OCI-LY7 (cell line): ENCODE results near the gene RANBP6. TPM values are rescaled to one million over a fixed set of nuclear protein-coding genes. Genes with fewer than 3 reads are reported as not detected.

Source experiments
- BruUV-seq: library from RNA; stranded (reverse); fragments of 400-500 nt; replicated peaks from 2 replicates; lab custom pipeline; 2021; lab: Mats Ljungman, UMichigan
- CTCF ChIA-PET: fragments of 300-600 bp; sonication (Branson Sonifier 250); formaldehyde crosslinking; loops from one replicate; lab custom pipeline; 2022; ENCODE audit warnings: antibody characterized with exemption; ENCODE audit not compliant: unreplicated experiment; lab: Charles Lee
- POLR2A ChIA-PET: fragments of 300-600 bp; sonication (Branson Sonifier 250); formaldehyde crosslinking; loops from one replicate; lab custom pipeline; 2022; ENCODE audit warnings: antibody characterized with exemption; lab: Charles Lee
- DNase-seq: peaks from one replicate; pipeline ENCODE4 v3.0.0-alpha.2; 2015; ENCODE audit warnings: low spot score
- H2AFZ ChIP-seq: fragments of 200-600 bp; sonication (generic), shearing (Covaris generic); 2 replicates; pipeline ENCODE4 v1.6.1; 2014; ENCODE audit warnings: mild to moderate bottlenecking, antibody characterized with exemption, low read length, moderate library complexity
- H3K27ac ChIP-seq: fragments of 200-600 bp; sonication (generic); 2 replicates; pipeline ENCODE4 v1.5.1; 2014; ENCODE audit warnings: mixed run types, low read depth, mild to moderate bottlenecking, moderate library complexity, low read length, inconsistent platforms; ENCODE audit not compliant: poor library complexity, severe bottlenecking
- H3K36me3 ChIP-seq: fragments of 200-600 bp; sonication (generic); 2 replicates; pipeline ENCODE4 v1.6.1; 2014; ENCODE audit warnings: mild to moderate bottlenecking, antibody characterized with exemption, low read length, moderate library complexity, mixed read lengths; ENCODE audit not compliant: insufficient read depth
- H3K4me1 ChIP-seq: fragments of 200-600 bp; sonication (generic); 2 replicates; pipeline ENCODE4 v1.5.1; 2014; ENCODE audit warnings: mild to moderate bottlenecking, low read length; ENCODE audit not compliant: insufficient read depth, poor library complexity, severe bottlenecking
- H3K4me2 ChIP-seq: fragments of 200-600 bp; sonication (generic); 2 replicates; pipeline ENCODE4 v1.6.1; 2014; ENCODE audit warnings: mild to moderate bottlenecking, low read length
- H3K4me3 ChIP-seq: fragments of 200-600 bp; sonication (generic); 2 replicates; pipeline ENCODE4 v1.5.1; 2014; ENCODE audit warnings: mild to moderate bottlenecking, low read depth, low read length; ENCODE audit not compliant: poor library complexity, severe bottlenecking
- H3K79me2 ChIP-seq: fragments of 200-600 bp; sonication (generic); 2 replicates; pipeline ENCODE4 v1.6.1; 2016; ENCODE audit warnings: low read depth, mild to moderate bottlenecking, low read length, moderate library complexity, mixed read lengths; ENCODE audit not compliant: insufficient read depth
- H3K9me2 ChIP-seq: fragments of 200-600 bp; sonication (generic); 2 replicates; pipeline ENCODE4 v1.6.1; 2016; ENCODE audit warnings: mild to moderate bottlenecking, low read length, mixed read lengths; ENCODE audit not compliant: insufficient read depth
- H3K9me3 ChIP-seq: fragments of 200-600 bp; sonication (generic); 2 replicates; pipeline ENCODE4 v1.6.1; 2014; ENCODE audit warnings: mild to moderate bottlenecking, mixed run types, low read length, mixed read lengths
- H4K20me1 ChIP-seq: fragments of 200-600 bp; sonication (generic); 2 replicates; pipeline ENCODE4 v1.6.1; 2014; ENCODE audit warnings: mild to moderate bottlenecking, antibody characterized with exemption, low read length, moderate library complexity, mixed read lengths; ENCODE audit not compliant: insufficient read depth
- EZH2phosphoT487 ChIP-seq: fragments of 200-600 bp; sonication (generic); IDR thresholded peaks from 2 replicates; pipeline ENCODE4 v1.6.1; 2018; ENCODE audit warnings: low read depth, borderline replicate concordance, mild to moderate bottlenecking, mixed run types, antibody characterized with exemption, low read length, moderate library complexity, mixed read lengths
- intact Hi-C: fragments of 100-400 bp; cut with micrococcal nuclease; formaldehyde crosslinking; loops from one replicate; pipeline ENCODE4 v1.10.0; 2022; ENCODE audit not compliant: unreplicated experiment
- total RNA-seq, 2 experiments: library from RNA; depleted of rRNA in 1 of 2; stranded (reverse); fragments of >200 nt in 1 of 2; shearing (Covaris generic) in 1 of 2; gene quantifications; 2 replicates each; pipeline ENCODE4 v1.2.3, GENCODE V29; 2014 to 2022
- TF ChIP-seq, protein P1 (sequence below): fragments of 200-600 bp; sonication (generic); conservative IDR thresholded peaks from 2 replicates; pipeline ENCODE4 v1.5.1; 2014; ENCODE audit warnings: mild to moderate bottlenecking, antibody characterized with exemption, low read length, moderate library complexity, mixed read lengths

The RANBP6 gene
- total RNA-seq, 2 experiments from 2014 or later: 24.1 to 28.4 TPM

DNA sequence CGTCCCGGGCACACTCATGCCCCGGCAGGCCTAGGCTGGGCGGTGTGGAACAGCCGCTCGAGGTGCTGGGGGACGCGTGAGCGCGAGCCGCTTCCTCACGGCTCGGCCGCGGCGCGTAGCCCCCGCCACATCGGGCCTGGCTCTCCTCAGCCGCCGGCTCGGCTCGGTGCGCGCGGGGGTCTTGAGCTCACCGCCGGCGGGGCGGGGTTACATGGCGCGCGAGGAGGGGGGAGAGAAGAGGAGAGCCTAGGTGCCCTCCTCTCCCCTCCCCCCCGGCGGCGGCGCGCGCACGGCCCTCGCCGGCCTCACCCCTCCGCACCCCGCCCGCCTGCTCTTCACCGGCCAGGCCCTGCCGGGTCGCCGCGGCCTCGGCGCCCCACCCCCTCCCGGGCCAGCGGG is 7.7 kb downstream of the RANBP6 start:
- Histone ChIP-seq H3K9me2 (no peaks in the 10 kb centered on the region), H3K4me2 (peak overlapping the region; percentile 91), H3K4me1 (peaks cover 49% of the 10 kb centered on the region), H3K36me3 (peaks cover 66% of the 10 kb centered on the region), H3K79me2 (peaks cover 83% of the 10 kb centered on the region), H3K27ac (peak overlapping the region; percentile 70), H2AFZ (peak overlapping the region; percentile 72; the same call in 1 of the 2 replicates), H3K4me3 (peak overlapping the region; percentile 94), H4K20me1 (peaks cover 13% of the 10 kb centered on the region), H3K9me3 (no peaks in the 10 kb centered on the region)
- no TSS peak for BruUV-seq
- ChIA-PET POLR2A (interaction anchor here (0.9 to 3.7 kb wide), 9 partner anchors 9 to 171 kb away, joined by 3 to 19 read pairs (median 7); no protein-coding TSS in a partner anchor), CTCF (no interaction called here)
- TF ChIP-seq EZH2phosphoT487: no peak
- intact Hi-C loops: loop anchor here (1.0 to 5.0 kb wide), 5 partner anchors 46 to 750 kb away; partner anchors contain the start of genes KDM4C and RIC1
- peak; percentile 83 for DNase-seq

- no TSS peak for BruUV-seq
These were observed 8.2 kb downstream of the RANBP6 start for GRCh38 chr9:6007058-6007769.

GRCh38 chr9:6006749-6007057 is 8.7 kb downstream of the RANBP6 start:
- Histone ChIP-seq H3K4me2 (peak overlapping the region; percentile 91), H3K9me3 (no peaks in the 10 kb centered on the region), H2AFZ (no peak overlapping the region; the same call in 1 of the 2 replicates), H3K4me3 (peak overlapping the region; percentile 94), H3K9me2 (no peaks in the 10 kb centered on the region), H3K36me3 (peaks cover 59% of the 10 kb centered on the region), H3K27ac (peak overlapping the region; percentile 70), H4K20me1 (peaks cover 13% of the 10 kb centered on the region), H3K4me1 (peaks cover 44% of the 10 kb centered on the region), H3K79me2 (peaks cover 83% of the 10 kb centered on the region)
- TF ChIP-seq, protein P1, sequence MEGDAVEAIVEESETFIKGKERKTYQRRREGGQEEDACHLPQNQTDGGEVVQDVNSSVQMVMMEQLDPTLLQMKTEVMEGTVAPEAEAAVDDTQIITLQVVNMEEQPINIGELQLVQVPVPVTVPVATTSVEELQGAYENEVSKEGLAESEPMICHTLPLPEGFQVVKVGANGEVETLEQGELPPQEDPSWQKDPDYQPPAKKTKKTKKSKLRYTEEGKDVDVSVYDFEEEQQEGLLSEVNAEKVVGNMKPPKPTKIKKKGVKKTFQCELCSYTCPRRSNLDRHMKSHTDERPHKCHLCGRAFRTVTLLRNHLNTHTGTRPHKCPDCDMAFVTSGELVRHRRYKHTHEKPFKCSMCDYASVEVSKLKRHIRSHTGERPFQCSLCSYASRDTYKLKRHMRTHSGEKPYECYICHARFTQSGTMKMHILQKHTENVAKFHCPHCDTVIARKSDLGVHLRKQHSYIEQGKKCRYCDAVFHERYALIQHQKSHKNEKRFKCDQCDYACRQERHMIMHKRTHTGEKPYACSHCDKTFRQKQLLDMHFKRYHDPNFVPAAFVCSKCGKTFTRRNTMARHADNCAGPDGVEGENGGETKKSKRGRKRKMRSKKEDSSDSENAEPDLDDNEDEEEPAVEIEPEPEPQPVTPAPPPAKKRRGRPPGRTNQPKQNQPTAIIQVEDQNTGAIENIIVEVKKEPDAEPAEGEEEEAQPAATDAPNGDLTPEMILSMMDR: no peak
- no peak for TF ChIP-seq EZH2phosphoT487
- intact Hi-C loops: loop anchor here (1.0 to 5.0 kb wide), 5 partner anchors 47 to 751 kb away; partner anchors contain the start of genes KDM4C and RIC1
- POLR2A ChIA-PET: interaction anchor here (0.6 to 3.7 kb wide), 4 partner anchors 10 to 675 kb away, joined by 4 to 19 read pairs (median 8); no protein-coding TSS in a partner anchor
- DNase-seq: no peak
- CTCF ChIA-PET: interaction anchor here (0.6 kb wide), 1 partner anchor 337 kb away, joined by 3 read pairs; no protein-coding TSS in a partner anchor
- BruUV-seq: no TSS peak

More at GRCh38 chr9:6007058-6007769, 8.2 kb downstream of the RANBP6 start:
- DNase-seq: peak; percentile 86
- peak overlapping the region; percentile 72; the same call in 1 of the 2 replicates for H2AFZ ChIP-seq
- ChIA-PET POLR2A (interaction anchor here (0.9 to 3.7 kb wide), 5 partner anchors 10 to 43 kb away, joined by 3 to 19 read pairs (median 10); no protein-coding TSS in a partner anchor), CTCF (interaction anchor here (0.6 kb wide), 1 partner anchor 337 kb away, joined by 3 read pairs; no protein-coding TSS in a partner anchor)
- H3K9me2 ChIP-seq: no peaks in the 10 kb centered on the region
- intact Hi-C loops: loop anchor here (1.0 to 5.0 kb wide), 5 partner anchors 46 to 750 kb away; partner anchors contain the start of genes KDM4C and RIC1
- peaks cover 64% of the 10 kb centered on the region for H3K36me3 ChIP-seq
- peaks cover 47% of the 10 kb centered on the region for H3K4me1 ChIP-seq
- peak overlapping the region; percentile 70 for H3K27ac ChIP-seq
- no peaks in the 10 kb centered on the region for H3K9me3 ChIP-seq
- H4K20me1 ChIP-seq: peaks cover 13% of the 10 kb centered on the region
- H3K4me2 ChIP-seq: peak overlapping the region; percentile 91
- H3K79me2 ChIP-seq: peaks cover 83% of the 10 kb centered on the region
- H3K4me3 ChIP-seq: peak overlapping the region; percentile 94
- TF ChIP-seq, protein P1: no peak
- TF ChIP-seq EZH2phosphoT487: no peak
